SK-N-MC (cell line): ENCODE data around the gene CAP1.

Experiments
- EZH2 ChIP-seq: fragments of 200-600 bp; sonication (generic); IDR thresholded peaks from one replicate; pipeline ENCODE4 v1.6.1; 2017; ENCODE audit warnings: antibody characterized with exemption
- POLR2AphosphoS5 ChIP-seq: IDR thresholded peaks from 2 replicates; pipeline ENCODE4 v1.6.1; 2012; ENCODE audit warnings: mild to moderate bottlenecking, low read depth, low read length, borderline replicate concordance

DNA sequence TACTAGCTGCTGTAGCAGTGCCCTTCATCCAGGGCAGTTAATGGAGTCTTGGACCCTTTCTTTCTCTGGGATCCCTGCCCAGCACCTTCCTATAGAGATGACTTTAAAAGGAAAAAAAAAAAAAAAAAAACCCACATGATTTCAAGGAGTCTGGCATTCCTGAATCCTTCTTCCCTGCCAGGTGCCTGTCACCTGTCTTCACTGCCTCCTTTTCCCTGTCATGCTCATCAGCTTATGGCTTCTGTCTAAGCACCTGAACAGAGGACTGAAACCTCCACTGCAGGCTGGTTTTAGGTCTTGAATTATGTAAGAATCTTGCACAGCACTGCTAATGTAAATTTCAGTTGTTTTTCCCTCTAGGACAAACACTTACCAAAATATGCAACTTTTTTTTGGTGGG lies 31.6 kb downstream of the CAP1 start:
- TF ChIP-seq POLR2AphosphoS5 (no peak), EZH2 (no peak)
